ENCODE measurements around the gene BRINP1. TPM values are rescaled to one million over a fixed set of nuclear protein-coding genes. Genes with fewer than 3 reads are reported as not detected.

The BRINP1 gene
- total RNA-seq, 1 experiment from 2014 or later, result 14.0 TPM

DNA sequence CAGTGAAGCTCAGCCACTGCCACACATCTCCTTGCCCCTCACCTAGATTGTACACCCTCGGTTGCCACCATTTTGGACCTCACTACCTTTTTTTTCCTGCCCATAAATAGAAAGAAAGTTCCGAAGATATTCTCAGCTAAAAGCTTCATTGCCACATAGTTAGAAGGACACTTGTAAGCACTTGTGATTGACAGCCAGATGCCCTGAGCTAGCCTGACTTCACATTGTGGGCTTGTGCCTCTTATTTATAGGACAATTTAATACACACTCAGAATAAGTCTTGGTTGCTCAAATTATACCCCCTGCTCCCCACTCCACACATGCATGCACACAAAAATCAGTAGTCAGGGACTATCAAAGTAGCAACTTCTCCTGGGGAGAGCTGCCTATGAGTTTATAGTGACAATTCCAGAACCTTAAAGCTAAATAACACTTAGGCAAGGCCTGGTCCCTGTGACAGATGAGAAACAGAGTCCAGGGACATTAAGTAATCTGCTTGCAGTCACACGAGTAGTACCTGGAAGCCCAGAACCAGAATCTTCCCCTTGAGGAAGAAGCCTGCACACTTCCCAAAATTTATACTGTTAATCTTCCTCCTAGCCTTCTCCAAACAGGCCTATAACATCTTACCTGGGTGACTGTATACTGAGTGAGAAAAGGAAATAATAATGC is 184.8 kb downstream of the BRINP1 start:
- Histone ChIP-seq H4K8ac (replicated peaks; ENCODE audit: insufficient read length, low read depth, low read length) (no peak overlapping the region), H4K20me1 (ENCODE audit: control insufficient read depth, insufficient read depth, insufficient read length) (no peaks in the 10 kb centered on the region), H2BK120ac (ENCODE audit: low read depth, low read length, poor library complexity, severe bottlenecking) (no peak overlapping the region), H2AK5ac (ENCODE audit: insufficient read length, low read length) (no peak overlapping the region), H3K4me2 (ENCODE audit: insufficient read depth, insufficient read length, low read length) (no peak overlapping the region), H3K27me3 (ENCODE audit: insufficient read depth, low read length) (no peaks in the 10 kb centered on the region), H3K23ac (ENCODE audit: insufficient read length, low read depth, low read length) (no peak overlapping the region), H3K79me1 (ENCODE audit: insufficient read depth, low read depth, low read length, poor library complexity, severe bottlenecking) (no peaks in the 10 kb centered on the region), H3K79me2 (ENCODE audit: insufficient read depth, low read length) (no peaks in the 10 kb centered on the region), H3K56ac (ENCODE audit: insufficient read length, low read depth, low read length) (no peak overlapping the region), H3K14ac (ENCODE audit: insufficient read depth, low read length) (no peak overlapping the region), H3K9ac (ENCODE audit: extremely low read depth, insufficient read length, low read length) (no peak overlapping the region), H4K5ac (ENCODE audit: insufficient read length, low read depth, low read length) (no peak overlapping the region), H3K18ac (ENCODE audit: insufficient read length, low read depth, low read length) (no peak overlapping the region), H3K23me2 (ENCODE audit: insufficient read length, low read depth, low read length, poor library complexity, severe bottlenecking) (no peaks in the 10 kb centered on the region), H3T11ph (ENCODE audit: low read length) (no peak overlapping the region), H2BK12ac (ENCODE audit: insufficient read length, low read depth, low read length) (no peak overlapping the region), H2BK5ac (ENCODE audit: insufficient read length, low read length) (no peak overlapping the region), H4K91ac (ENCODE audit: insufficient read length, low read depth, low read length) (no peak overlapping the region), H2BK20ac (ENCODE audit: low read depth, low read length, poor library complexity, severe bottlenecking) (peak overlapping the region; percentile 84), H3K27ac (ENCODE audit: insufficient read length, low read depth, low read length) (no peak overlapping the region), H3K4me1 (ENCODE audit: insufficient read depth, low read length) (peaks cover 10% of the 10 kb centered on the region), H3K9me3 (ENCODE audit: control insufficient read depth, low read depth, low read length) (no peaks in the 10 kb centered on the region), H2AFZ (ENCODE audit: low read length) (no peak overlapping the region), H3K4ac (ENCODE audit: low read depth, low read length) (no peak overlapping the region), H2BK15ac (ENCODE audit: low read depth, low read length) (no peak overlapping the region)
- Mint-ChIP-seq H3K9me3 (no peaks in the 10 kb centered on the region), H3K27me3 (ENCODE audit: low read depth) (no peaks in the 10 kb centered on the region), H3K4me3 (no peak overlapping the region), H3K4me1 (peaks cover 16 to 27% of the 10 kb centered on the region in 2 experiments), H3K36me3 (ENCODE audit: insufficient read depth in 1 of 3, low read depth in 3 of 3) (no peaks in the 10 kb centered on the region; a peak in 1 of 7 replicates), H3K27ac (peak overlapping the region in 2 of 3 experiments; percentile 78 to 91; a peak in 5 of 7 replicates)
- DNase-seq, result no peak
- TF ChIP-seq, protein P1, sequence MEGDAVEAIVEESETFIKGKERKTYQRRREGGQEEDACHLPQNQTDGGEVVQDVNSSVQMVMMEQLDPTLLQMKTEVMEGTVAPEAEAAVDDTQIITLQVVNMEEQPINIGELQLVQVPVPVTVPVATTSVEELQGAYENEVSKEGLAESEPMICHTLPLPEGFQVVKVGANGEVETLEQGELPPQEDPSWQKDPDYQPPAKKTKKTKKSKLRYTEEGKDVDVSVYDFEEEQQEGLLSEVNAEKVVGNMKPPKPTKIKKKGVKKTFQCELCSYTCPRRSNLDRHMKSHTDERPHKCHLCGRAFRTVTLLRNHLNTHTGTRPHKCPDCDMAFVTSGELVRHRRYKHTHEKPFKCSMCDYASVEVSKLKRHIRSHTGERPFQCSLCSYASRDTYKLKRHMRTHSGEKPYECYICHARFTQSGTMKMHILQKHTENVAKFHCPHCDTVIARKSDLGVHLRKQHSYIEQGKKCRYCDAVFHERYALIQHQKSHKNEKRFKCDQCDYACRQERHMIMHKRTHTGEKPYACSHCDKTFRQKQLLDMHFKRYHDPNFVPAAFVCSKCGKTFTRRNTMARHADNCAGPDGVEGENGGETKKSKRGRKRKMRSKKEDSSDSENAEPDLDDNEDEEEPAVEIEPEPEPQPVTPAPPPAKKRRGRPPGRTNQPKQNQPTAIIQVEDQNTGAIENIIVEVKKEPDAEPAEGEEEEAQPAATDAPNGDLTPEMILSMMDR (conservative IDR thresholded peaks at IDR 0.05), result no peak
- no CpG with 5 or more reads among the region's 3 CpGs for WGBS (ENCODE audit: extremely low coverage, insufficient read length, low lambda C conversion rate)

Data from H9 (cell line).